Stomach (tissue), 9 donors: Measurements from ENCODE around the gene ZPBP. TPM values are rescaled to one million over a fixed set of nuclear protein-coding genes. Genes with fewer than 3 reads are reported as not detected.

Experiments
- DNase-seq, 2 donors: peaks; one replicate each; pipeline versions ENCODE4 v3.0.0 to v3.0.0-alpha.2; 2013 to 2019
- H3K27ac ChIP-seq, 5 donors: fragments of 200-600 bp in 4 of 5; sonication (generic) in 4 of 5; one replicate each; pipeline ENCODE4 v1.5.1; 2013 to 2019; ENCODE audit warnings: mild to moderate bottlenecking in 1 of 5, moderate library complexity in 1 of 5
- H3K27me3 ChIP-seq, 3 donors: fragments of 200-600 bp; sonication (generic); one replicate each; pipeline ENCODE4 v1.5.1; 2017 to 2019; ENCODE audit warnings: mixed run types in 1 of 3
- H3K36me3 ChIP-seq, 4 donors: fragments of 200-600 bp; sonication (generic); 1 replicate in 3 of 4; 2 replicates in 1 of 4; pipeline ENCODE4 v1.5.1; 2016 to 2019
- H3K4me1 ChIP-seq, 4 donors: fragments of 200-600 bp; sonication (generic); one replicate each; pipeline ENCODE4 v1.5.1; 2016 to 2019
- H3K4me3 ChIP-seq, 4 donors: fragments of 200-600 bp; sonication (generic) in 3 of 4; one replicate each; pipeline ENCODE4 v1.5.1; 2016 to 2019; ENCODE audit warnings: mild to moderate bottlenecking in 1 of 4
- H3K9me3 ChIP-seq, 4 donors: fragments of 200-600 bp; sonication (generic); one replicate each; pipeline ENCODE4 v1.5.1; 2016 to 2019
- CTCF ChIP-seq, 7 experiments: fragments of 450-650 bp in 4 of 7; fragments of 200-600 bp in 3 of 7; sonication (generic) in 3 of 7; IDR thresholded peaks; one replicate each; pipeline ENCODE4 v1.5.1; 2016 to 2019; ENCODE audit warnings: antibody characterized with exemption in 7 of 7, control low read depth in 2 of 7, mild to moderate bottlenecking in 1 of 7
- EP300 ChIP-seq: sonication (generic); formaldehyde crosslinking; IDR thresholded peaks from one replicate; pipeline ENCODE4 v1.6.1; 2017; ENCODE audit warnings: antibody characterized with exemption
- POLR2A ChIP-seq, 4 donors: fragments of 450-650 bp; IDR thresholded peaks; one replicate each; pipeline ENCODE4 v1.6.1; 2016; ENCODE audit warnings: antibody characterized with exemption in 4 of 4, control low read depth in 2 of 4, mild to moderate bottlenecking in 1 of 4, moderate library complexity in 1 of 4
- POLR2AphosphoS5 ChIP-seq, 3 donors: sonication (generic); formaldehyde crosslinking; IDR thresholded peaks; one replicate each; pipeline ENCODE4 v1.6.1; 2016; ENCODE audit warnings: antibody characterized with exemption in 3 of 3
- WGBS, 5 donors: extraction: QIAGEN DNeasy Blood & Tissue Kit in 3 of 5; methylation state at CpG; one replicate each; pipeline versions ENCODE4 v1.1.5 to v1.1.7; 2013 to 2018; 5-methylcytosine and 5-hydroxymethylcytosine counted together
- intact Hi-C: fragments of 100-400 bp; cut with DNase I; formaldehyde crosslinking; loops from one replicate; pipeline ENCODE4 v1.15.1; 2023; ENCODE audit warnings: low total_unique reads
- polyA plus RNA-seq, 3 donors: library from polyadenylated mRNA; stranded (reverse); fragments of 200-250 nt; gene quantifications; one replicate each; pipeline ENCODE4 v1.2.3, GENCODE V29; 2013
- total RNA-seq, 5 donors: library from RNA; depleted of rRNA; stranded (reverse); fragments of >200 nt; gene quantifications; one replicate each; pipeline versions ENCODE4 v1.1.0 to v1.2.3, GENCODE V29; 2014 to 2016
- donor health status: healthy with polysubstance abuse.
- donor health status: Bipolar disorder and iron deficiency.
- donor health status: healthy.

Gene ZPBP
- total and polyA plus RNA-seq, 8 donors: not detected

GRCh38 chr7:50119815-50120637 lies 27.0 kb upstream of the ZPBP start:
- WGBS, 5 donors: 70 to 80% (median 73%) methylated on average over 9 of the region's 9 CpGs
- Histone ChIP-seq H3K9me3 (no peaks in the 10 kb centered on the region), H3K27me3 (peaks cover 0 to 5% (median 0%) of the 10 kb centered on the region in 3 donors), H3K36me3 (no peaks in the 10 kb centered on the region), H3K27ac (no peak overlapping the region), H3K4me1 (no peaks in the 10 kb centered on the region), H3K4me3 (no peak overlapping the region)
- intact Hi-C loops: no loop called here
- DNase-seq: peak in 1 of 2 donors; percentile 8
- TF ChIP-seq EP300 (no peak), CTCF (IDR thresholded peaks at IDR 0.05) (no peak)

GRCh38 chr7:50112250-50112649 lies 19.2 kb upstream of the ZPBP start:
- Histone ChIP-seq H3K9me3 (peaks cover 0 to 19% (median 17%) of the 10 kb centered on the region in 4 donors), H3K4me3 (no peak overlapping the region), H3K27ac (no peak overlapping the region), H3K27me3 (no peaks in the 10 kb centered on the region), H3K4me1 (no peaks in the 10 kb centered on the region), H3K36me3 (no peaks in the 10 kb centered on the region)
- TF ChIP-seq POLR2AphosphoS5 (IDR thresholded peaks at IDR 0.05) (no peak), EP300 (no peak), CTCF (IDR thresholded peaks at IDR 0.05) (no peak), POLR2A (IDR thresholded peaks at IDR 0.05) (no peak)
- intact Hi-C loops: no loop called here
- DNase-seq: no peak
- WGBS, 5 donors: 74 to 87% (median 83%) methylated on average over 2 of the region's 2 CpGs

GRCh38 chr7:50101873-50102272 lies 8.8 kb upstream of the ZPBP start:
- intact Hi-C loops: no loop called here
- TF ChIP-seq POLR2A (IDR thresholded peaks at IDR 0.05) (no peak), CTCF (IDR thresholded peaks at IDR 0.05) (no peak), POLR2AphosphoS5 (IDR thresholded peaks at IDR 0.05) (no peak), EP300 (no peak)
- WGBS, 5 donors: 88 to 94% (median 92%) methylated on average over 15 of the region's 15 CpGs
- H3K9me3 ChIP-seq: no peaks in the 10 kb centered on the region
- peaks cover 0 to 15% (median 6%) of the 10 kb centered on the region in 3 donors for H3K27me3 ChIP-seq
- no peak for DNase-seq
- H3K4me1 ChIP-seq: no peaks in the 10 kb centered on the region
- no peak overlapping the region for H3K27ac ChIP-seq
- no peak overlapping the region for H3K4me3 ChIP-seq
- H3K36me3 ChIP-seq: no peaks in the 10 kb centered on the region

- Histone ChIP-seq H3K36me3 (no peaks in the 10 kb centered on the region), H3K27ac (no peak overlapping the region), H3K4me1 (peaks cover 0 to 11% (median 7%) of the 10 kb centered on the region in 4 donors), H3K27me3 (peaks cover 0 to 21% (median 10%) of the 10 kb centered on the region in 3 donors), H3K4me3 (no peak overlapping the region), H3K9me3 (no peaks in the 10 kb centered on the region)
- DNase-seq: no peak
- 81 to 91% (median 88%) methylated on average over 1 of the region's 1 CpG for WGBS, 5 donors
- intact Hi-C loops: no loop called here
- TF ChIP-seq EP300 (no peak), POLR2AphosphoS5 (IDR thresholded peaks at IDR 0.05) (no peak), POLR2A (IDR thresholded peaks at IDR 0.05) (no peak), CTCF (IDR thresholded peaks at IDR 0.05) (no peak)
These were observed 2.6 kb upstream of the ZPBP start for GRCh38 chr7:50095634-50096033.
